VCaP (cell line): ENCODE results near the gene PGBD1.

ENCODE experiments used
- H3K27ac ChIP-seq: fragments of 450-650 bp; 2 replicates; pipeline ENCODE4 v1.5.1; 2017
- TF ChIP-seq, protein P1 (sequence below): fragments of 450-650 bp; conservative IDR thresholded peaks from 2 replicates; pipeline ENCODE4 v1.5.1; 2017; ENCODE audit warnings: mild to moderate bottlenecking, moderate library complexity

Gene PGBD1

DNA sequence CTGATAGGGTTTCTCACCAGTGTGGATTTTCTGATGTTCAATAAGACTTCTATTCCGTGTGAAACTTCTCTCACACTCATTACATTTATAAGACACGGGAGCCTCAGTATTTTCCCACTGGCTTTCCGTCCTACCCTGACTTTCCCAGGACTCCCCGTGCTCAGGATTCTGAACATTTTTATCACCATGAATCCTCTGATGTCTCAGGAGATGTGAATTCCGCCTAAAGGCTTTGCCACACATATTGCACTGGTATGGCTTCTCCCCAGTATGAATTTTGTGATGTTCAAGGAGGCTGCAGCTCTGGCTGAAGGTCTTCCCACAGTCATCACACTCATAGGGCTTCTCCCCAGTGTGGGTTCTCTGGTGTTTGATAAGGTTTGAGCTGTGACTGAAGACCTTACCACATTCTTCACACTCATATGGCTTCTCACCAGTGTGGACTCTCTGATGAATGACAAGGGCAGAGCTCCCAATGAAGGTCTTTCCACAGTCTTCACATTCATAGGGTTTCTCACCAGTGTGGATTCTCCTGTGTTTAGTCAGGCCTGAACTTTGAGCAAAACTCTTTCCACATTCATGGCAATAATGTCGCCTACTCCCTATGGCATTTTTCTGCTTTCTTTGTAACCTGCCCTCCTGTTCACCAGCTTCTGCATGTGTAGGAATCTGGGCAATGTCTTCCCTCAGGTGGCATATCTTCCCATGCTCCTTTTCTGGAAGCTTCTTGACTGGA, 36.0 kb upstream of the PGBD1 start:
- no peak overlapping the region for H3K27ac ChIP-seq
- TF ChIP-seq, protein P1, sequence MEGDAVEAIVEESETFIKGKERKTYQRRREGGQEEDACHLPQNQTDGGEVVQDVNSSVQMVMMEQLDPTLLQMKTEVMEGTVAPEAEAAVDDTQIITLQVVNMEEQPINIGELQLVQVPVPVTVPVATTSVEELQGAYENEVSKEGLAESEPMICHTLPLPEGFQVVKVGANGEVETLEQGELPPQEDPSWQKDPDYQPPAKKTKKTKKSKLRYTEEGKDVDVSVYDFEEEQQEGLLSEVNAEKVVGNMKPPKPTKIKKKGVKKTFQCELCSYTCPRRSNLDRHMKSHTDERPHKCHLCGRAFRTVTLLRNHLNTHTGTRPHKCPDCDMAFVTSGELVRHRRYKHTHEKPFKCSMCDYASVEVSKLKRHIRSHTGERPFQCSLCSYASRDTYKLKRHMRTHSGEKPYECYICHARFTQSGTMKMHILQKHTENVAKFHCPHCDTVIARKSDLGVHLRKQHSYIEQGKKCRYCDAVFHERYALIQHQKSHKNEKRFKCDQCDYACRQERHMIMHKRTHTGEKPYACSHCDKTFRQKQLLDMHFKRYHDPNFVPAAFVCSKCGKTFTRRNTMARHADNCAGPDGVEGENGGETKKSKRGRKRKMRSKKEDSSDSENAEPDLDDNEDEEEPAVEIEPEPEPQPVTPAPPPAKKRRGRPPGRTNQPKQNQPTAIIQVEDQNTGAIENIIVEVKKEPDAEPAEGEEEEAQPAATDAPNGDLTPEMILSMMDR = no peak

GRCh38 chr6:28248916-28249315, 32.5 kb upstream of the PGBD1 start:
- TF ChIP-seq, protein P1 = no peak

DNA sequence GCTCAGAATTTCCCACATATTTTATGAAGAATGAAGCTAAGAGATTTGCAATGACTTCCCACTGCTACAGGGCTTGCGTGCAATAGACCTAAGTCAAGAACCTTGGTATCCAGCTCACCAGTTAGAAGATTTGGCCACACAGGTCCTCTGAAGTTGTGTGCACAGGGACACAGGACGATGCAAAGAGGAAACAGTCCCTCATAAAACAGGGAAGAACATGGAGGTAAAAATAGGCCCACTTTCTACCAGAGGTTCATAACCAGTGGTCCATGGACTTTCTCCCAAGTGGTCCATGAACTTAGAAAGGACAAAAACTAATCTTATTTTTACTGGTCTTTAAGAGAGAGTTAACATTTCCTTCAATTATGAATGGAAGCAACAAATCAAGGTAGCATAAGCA, 30.6 kb upstream of the PGBD1 start:
- H3K27ac ChIP-seq = no peak overlapping the region
- TF ChIP-seq, protein P1 = no peak

More at GRCh38 chr6:28248916-28249315, 32.5 kb upstream of the PGBD1 start:
- H3K27ac ChIP-seq = no peak overlapping the region

GRCh38 chr6:28251661-28252008, 29.7 kb upstream of the PGBD1 start:
- peak overlapping the region; percentile 72 for H3K27ac ChIP-seq
- TF ChIP-seq, protein P1 = no peak

GRCh38 chr6:28252009-28252975, 29.1 kb upstream of the PGBD1 start, which contains the start of gene ZKSCAN4:
Gene ZKSCAN4, minus strand, starts transcription at chr6:28252269. Its CDS starts 289 bp downstream, at chr6:28251980.
- H3K27ac ChIP-seq = peak within 1 kb of the TSS; percentile 72
- TF ChIP-seq, protein P1 = no peak

DNA sequence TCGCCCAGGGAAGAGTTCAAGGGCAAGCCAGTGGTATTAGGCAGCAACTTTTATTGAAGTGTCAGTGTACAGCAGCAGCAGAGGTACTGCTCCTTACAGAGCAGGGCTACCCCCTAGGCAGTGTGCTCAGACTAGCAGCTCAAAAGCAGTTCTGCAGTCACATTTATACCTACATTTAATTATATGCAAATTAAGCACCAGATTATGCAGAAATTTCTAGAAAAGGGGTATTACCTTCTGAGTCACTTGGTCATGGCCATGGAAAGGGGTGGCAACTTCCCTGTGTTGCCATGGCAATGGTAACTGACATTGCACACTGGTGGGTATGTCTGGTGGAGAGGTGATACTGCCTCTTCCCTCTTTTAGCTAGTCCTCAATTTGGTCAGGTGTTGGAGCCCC, 27.3 kb upstream of the PGBD1 start:
- TF ChIP-seq, protein P1 = no peak
- no peak overlapping the region for H3K27ac ChIP-seq

- H3K27ac ChIP-seq = no peak overlapping the region
- TF ChIP-seq, protein P1 = no peak
Measured at GRCh38 chr6:28257042-28257441, 24.3 kb upstream of the PGBD1 start.
